ENCODE measurements around the gene FPR3. TPM values are rescaled to one million over a fixed set of nuclear protein-coding genes. Genes with fewer than 3 reads are reported as not detected.

Gene FPR3
- polyA plus RNA-seq, 1 donor from 2014 or later = not detected

DNA sequence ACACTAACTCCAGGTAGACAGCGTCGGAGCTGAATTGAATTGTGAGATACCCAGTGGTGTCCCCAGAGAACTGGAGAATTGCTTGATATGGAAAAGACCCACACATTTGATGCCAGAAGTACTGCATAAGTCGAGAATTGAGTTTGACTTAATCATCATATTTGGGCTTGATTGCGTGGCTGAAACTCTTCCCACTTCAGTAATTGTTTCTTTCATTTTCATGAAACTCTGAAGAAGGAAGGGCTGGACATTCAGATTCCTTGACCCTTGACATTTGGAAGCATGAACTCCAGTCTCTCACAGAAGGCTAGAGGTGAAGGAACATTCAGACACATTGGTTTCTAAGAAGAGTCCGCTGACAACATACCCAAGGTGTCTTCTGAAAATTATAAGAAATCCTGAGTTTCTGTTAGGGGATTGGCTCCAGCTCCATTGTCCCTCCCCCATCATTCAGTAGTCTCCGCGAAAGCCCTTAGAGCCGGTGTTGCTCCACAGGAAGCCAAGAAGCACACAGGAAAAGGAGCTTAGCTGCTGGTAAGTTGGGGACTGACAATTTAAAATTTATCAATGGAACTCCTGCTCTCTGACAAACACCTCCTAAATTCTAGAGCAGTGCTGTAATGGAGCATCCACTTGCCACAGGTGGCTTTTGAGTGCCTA, 34.1 kb upstream of the FPR3 start, which contains the start of gene FPR2:
Gene FPR2 (plus strand): TSS at position 484 of the 660 bp plus-strand sequence. CDS start 7,479 bp downstream, outside the sequence.
- no peak within 1 kb of the TSS for H3K4me3 ChIP-seq (ENCODE audit: low read length)
- no peak within 1 kb of the TSS for H3K27ac ChIP-seq (ENCODE audit: low read length)
- no peaks in the 10 kb centered on the region for H3K27me3 ChIP-seq (ENCODE audit: insufficient read depth, low read depth, low read length)
- no peaks in the 10 kb centered on the region for H3F3A ChIP-seq (ENCODE audit: insufficient read depth, low read length, poor library complexity, severe bottlenecking)
- H3K79me2 ChIP-seq (replicated peaks; ENCODE audit: insufficient read depth, low read length) = no peaks in the 10 kb centered on the region
- no peaks in the 10 kb centered on the region for H3K9me3 ChIP-seq (ENCODE audit: low read length)
- H3K4me2 ChIP-seq (ENCODE audit: low read length) = no peak within 1 kb of the TSS
- TF ChIP-seq EP300 (conservative IDR thresholded peaks at IDR 0.05; ENCODE audit: poor library complexity, severe bottlenecking) (no peak), POLR2AphosphoS5 (IDR thresholded peaks at IDR 0.05) (no peak), TAF1 (IDR thresholded peaks at IDR 0.05; ENCODE audit: low read depth) (no peak), EZH2 (IDR thresholded peaks at IDR 0.05; ENCODE audit: borderline replicate concordance, insufficient read depth, low read length, poor library complexity, severe bottlenecking) (no peak), MXI1 (conservative IDR thresholded peaks at IDR 0.05; ENCODE audit: poor library complexity, severe bottlenecking) (no peak), SMC3 (conservative IDR thresholded peaks at IDR 0.05; ENCODE audit: poor library complexity) (no peak), RAD21 (conservative IDR thresholded peaks at IDR 0.05) (no peak)
- TF ChIP-seq, protein P1, sequence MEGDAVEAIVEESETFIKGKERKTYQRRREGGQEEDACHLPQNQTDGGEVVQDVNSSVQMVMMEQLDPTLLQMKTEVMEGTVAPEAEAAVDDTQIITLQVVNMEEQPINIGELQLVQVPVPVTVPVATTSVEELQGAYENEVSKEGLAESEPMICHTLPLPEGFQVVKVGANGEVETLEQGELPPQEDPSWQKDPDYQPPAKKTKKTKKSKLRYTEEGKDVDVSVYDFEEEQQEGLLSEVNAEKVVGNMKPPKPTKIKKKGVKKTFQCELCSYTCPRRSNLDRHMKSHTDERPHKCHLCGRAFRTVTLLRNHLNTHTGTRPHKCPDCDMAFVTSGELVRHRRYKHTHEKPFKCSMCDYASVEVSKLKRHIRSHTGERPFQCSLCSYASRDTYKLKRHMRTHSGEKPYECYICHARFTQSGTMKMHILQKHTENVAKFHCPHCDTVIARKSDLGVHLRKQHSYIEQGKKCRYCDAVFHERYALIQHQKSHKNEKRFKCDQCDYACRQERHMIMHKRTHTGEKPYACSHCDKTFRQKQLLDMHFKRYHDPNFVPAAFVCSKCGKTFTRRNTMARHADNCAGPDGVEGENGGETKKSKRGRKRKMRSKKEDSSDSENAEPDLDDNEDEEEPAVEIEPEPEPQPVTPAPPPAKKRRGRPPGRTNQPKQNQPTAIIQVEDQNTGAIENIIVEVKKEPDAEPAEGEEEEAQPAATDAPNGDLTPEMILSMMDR (IDR thresholded peaks at IDR 0.05; ENCODE audit: poor library complexity, severe bottlenecking) = no peak
- TF ChIP-seq, protein P2, sequence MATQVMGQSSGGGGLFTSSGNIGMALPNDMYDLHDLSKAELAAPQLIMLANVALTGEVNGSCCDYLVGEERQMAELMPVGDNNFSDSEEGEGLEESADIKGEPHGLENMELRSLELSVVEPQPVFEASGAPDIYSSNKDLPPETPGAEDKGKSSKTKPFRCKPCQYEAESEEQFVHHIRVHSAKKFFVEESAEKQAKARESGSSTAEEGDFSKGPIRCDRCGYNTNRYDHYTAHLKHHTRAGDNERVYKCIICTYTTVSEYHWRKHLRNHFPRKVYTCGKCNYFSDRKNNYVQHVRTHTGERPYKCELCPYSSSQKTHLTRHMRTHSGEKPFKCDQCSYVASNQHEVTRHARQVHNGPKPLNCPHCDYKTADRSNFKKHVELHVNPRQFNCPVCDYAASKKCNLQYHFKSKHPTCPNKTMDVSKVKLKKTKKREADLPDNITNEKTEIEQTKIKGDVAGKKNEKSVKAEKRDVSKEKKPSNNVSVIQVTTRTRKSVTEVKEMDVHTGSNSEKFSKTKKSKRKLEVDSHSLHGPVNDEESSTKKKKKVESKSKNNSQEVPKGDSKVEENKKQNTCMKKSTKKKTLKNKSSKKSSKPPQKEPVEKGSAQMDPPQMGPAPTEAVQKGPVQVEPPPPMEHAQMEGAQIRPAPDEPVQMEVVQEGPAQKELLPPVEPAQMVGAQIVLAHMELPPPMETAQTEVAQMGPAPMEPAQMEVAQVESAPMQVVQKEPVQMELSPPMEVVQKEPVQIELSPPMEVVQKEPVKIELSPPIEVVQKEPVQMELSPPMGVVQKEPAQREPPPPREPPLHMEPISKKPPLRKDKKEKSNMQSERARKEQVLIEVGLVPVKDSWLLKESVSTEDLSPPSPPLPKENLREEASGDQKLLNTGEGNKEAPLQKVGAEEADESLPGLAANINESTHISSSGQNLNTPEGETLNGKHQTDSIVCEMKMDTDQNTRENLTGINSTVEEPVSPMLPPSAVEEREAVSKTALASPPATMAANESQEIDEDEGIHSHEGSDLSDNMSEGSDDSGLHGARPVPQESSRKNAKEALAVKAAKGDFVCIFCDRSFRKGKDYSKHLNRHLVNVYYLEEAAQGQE (IDR thresholded peaks at IDR 0.05; ENCODE audit: borderline replicate concordance) = no peak
- no peaks in the 10 kb centered on the region for H4K20me1 ChIP-seq (ENCODE audit: insufficient read depth)
- H2AFZ ChIP-seq (ENCODE audit: low read depth, low read length) = no peak within 1 kb of the TSS
- no peaks in the 10 kb centered on the region for H3K36me3 ChIP-seq (ENCODE audit: insufficient read depth, low read length)
- no peak within 1 kb of the TSS for H3K9ac ChIP-seq (ENCODE audit: low read length)
- H3K9me2 ChIP-seq (ENCODE audit: insufficient read depth, low read length) = no peaks in the 10 kb centered on the region

DNA sequence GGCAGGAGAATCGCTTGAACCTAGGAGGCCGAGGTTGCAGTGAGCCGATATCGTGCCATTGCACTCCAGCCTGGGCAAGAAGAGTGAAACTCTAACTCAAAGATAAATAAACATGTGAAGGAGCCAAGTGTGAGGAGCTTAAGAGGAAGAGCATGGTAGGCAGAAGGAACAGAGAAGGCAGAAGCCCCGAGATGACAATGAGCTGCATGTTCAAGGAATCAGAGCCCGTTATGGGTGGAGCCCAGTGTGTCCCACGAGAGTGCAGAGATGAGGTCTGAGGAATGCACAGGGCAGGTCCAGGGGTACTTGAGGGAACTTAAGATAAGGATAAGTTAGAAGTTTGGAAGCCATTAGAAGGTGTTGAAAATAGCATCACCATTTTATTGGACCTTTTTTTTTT, 33.3 kb upstream of the FPR3 start:
- H2AFZ ChIP-seq (ENCODE audit: low read depth, low read length) = no peak overlapping the region
- no peak for TF ChIP-seq MXI1 (conservative IDR thresholded peaks at IDR 0.05; ENCODE audit: poor library complexity, severe bottlenecking)
- TF ChIP-seq, protein P1 (IDR thresholded peaks at IDR 0.05; ENCODE audit: poor library complexity, severe bottlenecking) = no peak
- TF ChIP-seq SMC3 (conservative IDR thresholded peaks at IDR 0.05; ENCODE audit: poor library complexity) = no peak
- no peak for TF ChIP-seq EZH2 (IDR thresholded peaks at IDR 0.05; ENCODE audit: borderline replicate concordance, insufficient read depth, low read length, poor library complexity, severe bottlenecking)
- TF ChIP-seq POLR2AphosphoS5 (IDR thresholded peaks at IDR 0.05) = no peak
- TF ChIP-seq EP300 (conservative IDR thresholded peaks at IDR 0.05; ENCODE audit: poor library complexity, severe bottlenecking) = no peak
- TF ChIP-seq, protein P2 (IDR thresholded peaks at IDR 0.05; ENCODE audit: borderline replicate concordance) = no peak
- no peak for TF ChIP-seq RAD21 (conservative IDR thresholded peaks at IDR 0.05)
- no peak for TF ChIP-seq TAF1 (IDR thresholded peaks at IDR 0.05; ENCODE audit: low read depth)
- no peak overlapping the region for H3K4me3 ChIP-seq (ENCODE audit: low read length)

More for the DNA sequence above, 33.3 kb upstream of the FPR3 start:
- no peaks in the 10 kb centered on the region for H3K79me2 ChIP-seq (replicated peaks; ENCODE audit: insufficient read depth, low read length)
- no peaks in the 10 kb centered on the region for H3K36me3 ChIP-seq (ENCODE audit: insufficient read depth, low read length)
- no peaks in the 10 kb centered on the region for H3K27me3 ChIP-seq (ENCODE audit: insufficient read depth, low read depth, low read length)
- no peak overlapping the region for H3K27ac ChIP-seq (ENCODE audit: low read length)
- H3K9ac ChIP-seq (ENCODE audit: low read length) = no peak overlapping the region
- H3F3A ChIP-seq (ENCODE audit: insufficient read depth, low read length, poor library complexity, severe bottlenecking) = no peaks in the 10 kb centered on the region
- H4K20me1 ChIP-seq (ENCODE audit: insufficient read depth) = no peaks in the 10 kb centered on the region
- no peaks in the 10 kb centered on the region for H3K9me2 ChIP-seq (ENCODE audit: insufficient read depth, low read length)
- H3K4me2 ChIP-seq (ENCODE audit: low read length) = no peak overlapping the region
- no peaks in the 10 kb centered on the region for H3K9me3 ChIP-seq (ENCODE audit: low read length)

Measured in neural cell (in vitro differentiated cells).